Lower leg skin (tissue), 3 donors: ENCODE results near the gene VWA2.

Experiments
- POLR2A ChIP-seq, 2 donors: fragments of 450-650 bp; IDR thresholded peaks; one replicate each; pipeline ENCODE4 v1.6.1; 2016 to 2017; ENCODE audit warnings: antibody characterized with exemption in 2 of 2, mild to moderate bottlenecking in 1 of 2, moderate library complexity in 1 of 2
- TF ChIP-seq, protein P1 (sequence below), 3 donors: fragments of 450-650 bp; IDR thresholded peaks; one replicate each; pipeline ENCODE4 v1.5.1; 2016; ENCODE audit warnings: antibody characterized with exemption in 3 of 3, mild to moderate bottlenecking in 3 of 3, moderate library complexity in 2 of 3

- TF ChIP-seq, protein P1, sequence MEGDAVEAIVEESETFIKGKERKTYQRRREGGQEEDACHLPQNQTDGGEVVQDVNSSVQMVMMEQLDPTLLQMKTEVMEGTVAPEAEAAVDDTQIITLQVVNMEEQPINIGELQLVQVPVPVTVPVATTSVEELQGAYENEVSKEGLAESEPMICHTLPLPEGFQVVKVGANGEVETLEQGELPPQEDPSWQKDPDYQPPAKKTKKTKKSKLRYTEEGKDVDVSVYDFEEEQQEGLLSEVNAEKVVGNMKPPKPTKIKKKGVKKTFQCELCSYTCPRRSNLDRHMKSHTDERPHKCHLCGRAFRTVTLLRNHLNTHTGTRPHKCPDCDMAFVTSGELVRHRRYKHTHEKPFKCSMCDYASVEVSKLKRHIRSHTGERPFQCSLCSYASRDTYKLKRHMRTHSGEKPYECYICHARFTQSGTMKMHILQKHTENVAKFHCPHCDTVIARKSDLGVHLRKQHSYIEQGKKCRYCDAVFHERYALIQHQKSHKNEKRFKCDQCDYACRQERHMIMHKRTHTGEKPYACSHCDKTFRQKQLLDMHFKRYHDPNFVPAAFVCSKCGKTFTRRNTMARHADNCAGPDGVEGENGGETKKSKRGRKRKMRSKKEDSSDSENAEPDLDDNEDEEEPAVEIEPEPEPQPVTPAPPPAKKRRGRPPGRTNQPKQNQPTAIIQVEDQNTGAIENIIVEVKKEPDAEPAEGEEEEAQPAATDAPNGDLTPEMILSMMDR (IDR thresholded peaks at IDR 0.05), result no peak
- no peak for TF ChIP-seq POLR2A (IDR thresholded peaks at IDR 0.05)
Measured at GRCh38 chr10:114309364-114309651, 70.3 kb downstream of the VWA2 start.
